Kidney epithelial cell (primary cell): ENCODE data around the gene GATA5. TPM values are rescaled to one million over a fixed set of nuclear protein-coding genes. Genes with fewer than 3 reads are reported as not detected.

Experiments used
- DNase-seq: peaks from one replicate; pipeline ENCODE4 v3.0.0-alpha.2; 2010; ENCODE audit warnings: low read depth
- H3K27me3 ChIP-seq: 2 replicates; pipeline ENCODE4 v1.6.0; 2011; ENCODE audit warnings: low read length; ENCODE audit not compliant: control insufficient read depth, insufficient read depth
- H3K36me3 ChIP-seq: 2 replicates; pipeline ENCODE4 v1.5.1; 2011; ENCODE audit warnings: low read length; ENCODE audit not compliant: control insufficient read depth, insufficient read depth
- H3K4me3 ChIP-seq: 2 replicates; pipeline ENCODE4 v1.5.1; 2011; ENCODE audit warnings: low read depth, mild to moderate bottlenecking, control low read depth, low read length
- CTCF ChIP-seq: IDR thresholded peaks from 2 replicates; pipeline ENCODE4 v1.5.1; 2011; ENCODE audit warnings: mild to moderate bottlenecking, moderate library complexity, low read length, control low read depth, inconsistent platforms; ENCODE audit not compliant: insufficient read depth, poor library complexity, severe bottlenecking
- total RNA-seq: library from RNA; depleted of rRNA; stranded (reverse); fragments of >200 nt; gene quantifications from 2 replicates; pipeline ENCODE4 v1.2.3, GENCODE V29; 2015

The GATA5 gene
- total RNA-seq, 1 donor from 2014 or later = not detected

- Histone ChIP-seq H3K27me3 (peaks cover 13% of the 10 kb centered on the region), H3K36me3 (no peaks in the 10 kb centered on the region), H3K4me3 (no peak overlapping the region)
- no peak for TF ChIP-seq CTCF
- no peak for DNase-seq
Observed at GRCh38 chr20:62498874-62499273, 23.1 kb upstream of the GATA5 start.

GRCh38 chr20:62496568-62497218 is 20.9 kb upstream of the GATA5 start:
- Histone ChIP-seq H3K4me3 (no peak overlapping the region), H3K36me3 (no peaks in the 10 kb centered on the region), H3K27me3 (peaks cover 13% of the 10 kb centered on the region)
- DNase-seq = no peak
- TF ChIP-seq CTCF = peak; percentile 72

GRCh38 chr20:62495749-62496567 is 20.2 kb upstream of the GATA5 start:
- Histone ChIP-seq H3K27me3 (peaks cover 13% of the 10 kb centered on the region), H3K4me3 (no peak overlapping the region), H3K36me3 (no peaks in the 10 kb centered on the region)
- TF ChIP-seq CTCF = no peak
- no peak for DNase-seq

GRCh38 chr20:62494980-62495748 is 19.4 kb upstream of the GATA5 start:
- no peak for TF ChIP-seq CTCF
- Histone ChIP-seq H3K27me3 (peaks cover 13% of the 10 kb centered on the region), H3K36me3 (no peaks in the 10 kb centered on the region), H3K4me3 (no peak overlapping the region)
- DNase-seq = no peak

- Histone ChIP-seq H3K36me3 (no peaks in the 10 kb centered on the region), H3K27me3 (peaks cover 13% of the 10 kb centered on the region), H3K4me3 (no peak overlapping the region)
- no peak for TF ChIP-seq CTCF
- DNase-seq = no peak
Observed at GRCh38 chr20:62494537-62494936, 18.7 kb upstream of the GATA5 start.
